Right ventricle myocardium inferior (tissue), 1 donor: ENCODE measurements around the gene SPATA2L. TPM values are rescaled to one million over a fixed set of nuclear protein-coding genes. Genes with fewer than 3 reads are reported as not detected.

Experiments
- total RNA-seq: library from RNA; stranded (reverse); fragmentation: NEBNext Ultra II Directional; extraction: Animal tissue kit (Norgen Biotek cat#: 25700); gene quantifications from one replicate; pipeline ENCODE4 v1.2.1, GENCODE V29; 2021
- donor health status: DM: no; HTN: yes; CAD: no; lungs with severe emphysema.

The SPATA2L gene
- total RNA-seq, 1 donor from 2014 or later: 3.4 TPM

Other genes with a start within 250 kb of the SPATA2L start
- gene ANKRD11, start 211.1 kb downstream of the SPATA2L start, total RNA-seq: 64.9 TPM
- 96.1 TPM for gene SPG7, start 193.3 kb downstream of the SPATA2L start, total RNA-seq
- 1,162 TPM for gene RPL13, start 141.0 kb downstream of the SPATA2L start, total RNA-seq
- not detected for gene CPNE7, start 125.9 kb downstream of the SPATA2L start, total RNA-seq
- gene DPEP1, start 88.1 kb downstream of the SPATA2L start, total RNA-seq: not detected
- gene CHMP1A, start 44.0 kb downstream of the SPATA2L start, total RNA-seq: 40.6 TPM
- 1.6 TPM for gene SPATA33, start 43.9 kb downstream of the SPATA2L start, total RNA-seq
- 21.9 TPM for gene CDK10, start 15.0 kb downstream of the SPATA2L start, total RNA-seq
- 11.1 TPM for gene VPS9D1, start 19.2 kb upstream of the SPATA2L start, total RNA-seq
- 10.6 TPM for gene ZNF276, start 19.8 kb upstream of the SPATA2L start, total RNA-seq
- 2.8 TPM for gene FANCA, start 114.9 kb upstream of the SPATA2L start, total RNA-seq
- 0.54 TPM for gene SPIRE2, start 126.8 kb upstream of the SPATA2L start, total RNA-seq
- gene TCF25, start 171.9 kb upstream of the SPATA2L start, total RNA-seq: 82.2 TPM
- gene MC1R, start 217.2 kb upstream of the SPATA2L start, total RNA-seq: 1.5 TPM
- 2.8 TPM for gene TUBB3, start 221.6 kb upstream of the SPATA2L start, total RNA-seq
- gene DEF8, start 247.1 kb upstream of the SPATA2L start, total RNA-seq: 40.5 TPM